HepG2 (cell line): ENCODE results near the gene ANKRD40. TPM values are rescaled to one million over a fixed set of nuclear protein-coding genes. Genes with fewer than 3 reads are reported as not detected.
A peak's percentile ranks its signal among the peaks of the same experiment; 100 is the strongest.

Source experiments
- HNF4G ChIP-seq, 2 experiments: sonication (generic) in 1 of 2; formaldehyde crosslinking in 1 of 2; IDR thresholded peaks; 2 replicates each; pipeline versions ENCODE4 v1.4.0 to v1.6.1; 2011 to 2020; ENCODE audit warnings: borderline replicate concordance in 2 of 2, low read depth in 2 of 2, mild to moderate bottlenecking in 2 of 2, low read length in 1 of 2, missing genetic modification reagents in 1 of 2, moderate library complexity in 1 of 2
- HNRNPL ChIP-seq: fragments of 200-400 bp; formaldehyde crosslinking; IDR thresholded peaks from 2 replicates; pipeline ENCODE4 v1.6.1; 2017; ENCODE audit warnings: mild to moderate bottlenecking, low read depth, low read length
- MXD4 ChIP-seq: IDR thresholded peaks from 2 replicates; pipeline ENCODE4 v1.6.1; 2016; ENCODE audit warnings: mild to moderate bottlenecking, missing biosample characterization, missing genetic modification reagents
- NR2C2 ChIP-seq: sonication (generic); formaldehyde crosslinking; IDR thresholded peaks from 2 replicates; pipeline ENCODE4 v1.4.0; 2020; ENCODE audit warnings: missing genetic modification reagents, mild to moderate bottlenecking, moderate library complexity, borderline replicate concordance
- POLR2AphosphoS5 ChIP-seq: IDR thresholded peaks from 2 replicates; pipeline ENCODE4 v1.6.1; 2012; ENCODE audit warnings: low read depth, low read length
- ZBTB7B ChIP-seq: sonication (generic); formaldehyde crosslinking; IDR thresholded peaks from 2 replicates; pipeline ENCODE4 v1.4.0; 2020; ENCODE audit warnings: missing genetic modification reagents
- ZFYVE20 ChIP-seq: sonication (generic); formaldehyde crosslinking; IDR thresholded peaks from 2 replicates; pipeline ENCODE4 v1.8.0; 2023; ENCODE audit warnings: low read depth, mild to moderate bottlenecking, moderate library complexity, missing genetic modification reagents, borderline replicate concordance
- ZNF614 ChIP-seq: IDR thresholded peaks from 2 replicates; pipeline ENCODE4 v1.6.1; 2018; ENCODE audit warnings: missing biosample characterization, missing genetic modification reagents, inconsistent platforms, borderline replicate concordance
- polyA plus RNA-seq, 8 experiments: library from polyadenylated mRNA; depleted of rRNA in 3 of 8; stranded (reverse) in 7 of 8; unstranded in 1 of 8; fragments of >200 nt; fragmentation: Illumina TruSeq in 4 of 8; extraction: Trizol in 4 of 8; gene quantifications; 2 replicates each; pipeline versions ENCODE4 v1.2.1 to v1.2.3, GENCODE V29; 2011 to 2016; ENCODE audit warnings: low read depth in 4 of 8, missing spikeins in 1 of 8, mixed read lengths in 1 of 8; ENCODE audit not compliant: insufficient read depth in 1 of 8
- total RNA-seq, 5 experiments: library from RNA; depleted of rRNA; stranded (reverse); fragments of >200 nt; fragmentation: Illumina TruSeq; extraction: Trizol; gene quantifications; 2 replicates each; pipeline ENCODE4 v1.2.3, GENCODE V29; 2016; ENCODE audit warnings: low read depth in 1 of 5
- TF ChIP-seq, protein P1 (sequence below): IDR thresholded peaks from 2 replicates; pipeline ENCODE4 v1.6.1; 2016
- TF ChIP-seq, protein P2 (sequence below): sonication (generic); formaldehyde crosslinking; IDR thresholded peaks from 2 replicates; pipeline ENCODE4 v1.8.0; 2022; ENCODE audit warnings: missing genetic modification reagents, mild to moderate bottlenecking, moderate library complexity, borderline replicate concordance
- TF ChIP-seq, protein P3 (sequence below): IDR thresholded peaks from 2 replicates; pipeline ENCODE4 v1.6.1; 2012; ENCODE audit warnings: inconsistent platforms
- TF ChIP-seq, protein P4 (sequence below): IDR thresholded peaks from 2 replicates; pipeline ENCODE4 v1.6.1; 2016; ENCODE audit warnings: mild to moderate bottlenecking
- TF ChIP-seq, protein P5 (sequence below): sonication (generic); formaldehyde crosslinking; conservative IDR thresholded peaks from 2 replicates; pipeline ENCODE4 v1.5.0; 2020; ENCODE audit warnings: missing genetic modification reagents
- TF ChIP-seq, protein P6 (sequence below): sonication (generic); formaldehyde crosslinking; IDR thresholded peaks from 2 replicates; pipeline ENCODE4 v1.4.0; 2020; ENCODE audit warnings: missing genetic modification reagents, borderline replicate concordance

ANKRD40 gene
- total and polyA plus RNA-seq, 2 of the 13 experiments (the other 11 are each of a cell fraction or from before 2014, with no cell fraction given), result 35.0 to 46.4 TPM

DNA sequence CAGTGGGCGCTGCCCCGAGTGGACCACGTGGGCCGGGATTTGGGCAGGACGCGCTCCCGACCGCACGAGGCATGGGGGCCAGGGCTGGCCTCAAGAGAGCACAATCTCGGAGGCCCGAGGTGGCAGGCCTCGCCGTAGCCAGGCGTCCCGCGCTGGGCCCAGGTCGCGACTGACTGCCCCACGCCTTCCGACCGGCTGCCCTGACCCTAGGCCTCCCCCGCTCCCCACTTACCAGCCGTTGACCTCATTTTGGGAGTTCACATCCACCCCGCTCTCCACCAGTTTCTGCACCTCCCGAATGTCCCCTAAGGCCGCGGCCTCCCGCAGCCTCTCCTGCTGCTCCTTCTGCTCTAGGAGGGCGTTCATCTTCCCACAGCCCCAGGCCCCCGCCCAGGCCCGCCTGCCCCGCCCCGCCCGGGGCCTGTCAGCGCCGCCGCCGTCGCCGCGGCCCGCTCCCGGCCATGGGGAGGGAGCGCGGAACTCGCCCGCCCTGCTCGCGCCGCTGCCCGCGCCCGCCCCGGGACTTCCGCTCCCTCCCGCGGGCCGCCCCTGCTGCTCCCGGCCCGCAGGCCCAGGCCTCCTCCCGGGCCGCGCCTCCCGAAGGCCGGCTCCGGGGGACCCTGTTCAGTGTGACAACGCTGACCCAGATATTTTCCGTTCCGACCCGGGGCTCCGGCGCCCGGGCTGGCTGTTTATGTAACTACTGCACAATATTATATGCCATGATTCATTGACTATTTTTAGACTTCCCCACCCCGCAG is at the start of gene ANKRD40 (continued):
- TF ChIP-seq, protein P1, sequence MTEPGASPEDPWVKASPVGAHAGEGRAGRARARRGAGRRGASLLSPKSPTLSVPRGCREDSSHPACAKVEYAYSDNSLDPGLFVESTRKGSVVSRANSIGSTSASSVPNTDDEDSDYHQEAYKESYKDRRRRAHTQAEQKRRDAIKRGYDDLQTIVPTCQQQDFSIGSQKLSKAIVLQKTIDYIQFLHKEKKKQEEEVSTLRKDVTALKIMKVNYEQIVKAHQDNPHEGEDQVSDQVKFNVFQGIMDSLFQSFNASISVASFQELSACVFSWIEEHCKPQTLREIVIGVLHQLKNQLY (CRISPR knock-in tag), result peak; percentile 73; the same call in 1 of the 2 replicates
- TF ChIP-seq, protein P2, sequence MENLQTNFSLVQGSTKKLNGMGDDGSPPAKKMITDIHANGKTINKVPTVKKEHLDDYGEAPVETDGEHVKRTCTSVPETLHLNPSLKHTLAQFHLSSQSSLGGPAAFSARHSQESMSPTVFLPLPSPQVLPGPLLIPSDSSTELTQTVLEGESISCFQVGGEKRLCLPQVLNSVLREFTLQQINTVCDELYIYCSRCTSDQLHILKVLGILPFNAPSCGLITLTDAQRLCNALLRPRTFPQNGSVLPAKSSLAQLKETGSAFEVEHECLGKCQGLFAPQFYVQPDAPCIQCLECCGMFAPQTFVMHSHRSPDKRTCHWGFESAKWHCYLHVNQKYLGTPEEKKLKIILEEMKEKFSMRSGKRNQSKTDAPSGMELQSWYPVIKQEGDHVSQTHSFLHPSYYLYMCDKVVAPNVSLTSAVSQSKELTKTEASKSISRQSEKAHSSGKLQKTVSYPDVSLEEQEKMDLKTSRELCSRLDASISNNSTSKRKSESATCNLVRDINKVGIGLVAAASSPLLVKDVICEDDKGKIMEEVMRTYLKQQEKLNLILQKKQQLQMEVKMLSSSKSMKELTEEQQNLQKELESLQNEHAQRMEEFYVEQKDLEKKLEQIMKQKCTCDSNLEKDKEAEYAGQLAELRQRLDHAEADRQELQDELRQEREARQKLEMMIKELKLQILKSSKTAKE, result 0 out of 2 replicates have a peak, but pooled peaks have one; percentile 26
- TF ChIP-seq, protein P3, sequence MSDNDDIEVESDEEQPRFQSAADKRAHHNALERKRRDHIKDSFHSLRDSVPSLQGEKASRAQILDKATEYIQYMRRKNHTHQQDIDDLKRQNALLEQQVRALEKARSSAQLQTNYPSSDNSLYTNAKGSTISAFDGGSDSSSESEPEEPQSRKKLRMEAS, result peak; percentile 94
- TF ChIP-seq ZNF614 (CRISPR knock-in tag), result peak; percentile 94; the same call in 1 of the 2 replicates
- peak; percentile 88 for TF ChIP-seq ZFYVE20 (CRISPR knock-in tag)
- peak; percentile 70 for TF ChIP-seq NR2C2 (CRISPR knock-in tag)
- TF ChIP-seq POLR2AphosphoS5, result peak; percentile 54
- peak; percentile 82 for TF ChIP-seq ZBTB7B (CRISPR knock-in tag)
- TF ChIP-seq, protein P4, sequence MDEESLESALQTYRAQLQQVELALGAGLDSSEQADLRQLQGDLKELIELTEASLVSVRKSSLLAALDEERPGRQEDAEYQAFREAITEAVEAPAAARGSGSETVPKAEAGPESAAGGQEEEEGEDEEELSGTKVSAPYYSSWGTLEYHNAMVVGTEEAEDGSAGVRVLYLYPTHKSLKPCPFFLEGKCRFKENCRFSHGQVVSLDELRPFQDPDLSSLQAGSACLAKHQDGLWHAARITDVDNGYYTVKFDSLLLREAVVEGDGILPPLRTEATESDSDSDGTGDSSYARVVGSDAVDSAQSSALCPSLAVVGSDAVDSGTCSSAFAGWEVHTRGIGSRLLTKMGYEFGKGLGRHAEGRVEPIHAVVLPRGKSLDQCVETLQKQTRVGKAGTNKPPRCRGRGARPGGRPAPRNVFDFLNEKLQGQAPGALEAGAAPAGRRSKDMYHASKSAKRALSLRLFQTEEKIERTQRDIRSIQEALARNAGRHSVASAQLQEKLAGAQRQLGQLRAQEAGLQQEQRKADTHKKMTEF (CRISPR knock-in tag), result peak; percentile 90
- peak; percentile 44; the same call in 1 of the 2 replicates for TF ChIP-seq MXD4 (CRISPR knock-in tag)
- peak; percentile 55; the same call in 1 of the 2 replicates for TF ChIP-seq HNF4G (IDR thresholded peaks at IDR 0.05; ENCODE audit: borderline replicate concordance, low read depth, low read length)
- no peak for TF ChIP-seq HNF4G (CRISPR knock-in tag; IDR thresholded peaks at IDR 0.05; ENCODE audit: borderline replicate concordance, low read depth)
- peak; percentile 69; the same call in 1 of the 2 replicates for TF ChIP-seq HNRNPL
- TF ChIP-seq, protein P5, sequence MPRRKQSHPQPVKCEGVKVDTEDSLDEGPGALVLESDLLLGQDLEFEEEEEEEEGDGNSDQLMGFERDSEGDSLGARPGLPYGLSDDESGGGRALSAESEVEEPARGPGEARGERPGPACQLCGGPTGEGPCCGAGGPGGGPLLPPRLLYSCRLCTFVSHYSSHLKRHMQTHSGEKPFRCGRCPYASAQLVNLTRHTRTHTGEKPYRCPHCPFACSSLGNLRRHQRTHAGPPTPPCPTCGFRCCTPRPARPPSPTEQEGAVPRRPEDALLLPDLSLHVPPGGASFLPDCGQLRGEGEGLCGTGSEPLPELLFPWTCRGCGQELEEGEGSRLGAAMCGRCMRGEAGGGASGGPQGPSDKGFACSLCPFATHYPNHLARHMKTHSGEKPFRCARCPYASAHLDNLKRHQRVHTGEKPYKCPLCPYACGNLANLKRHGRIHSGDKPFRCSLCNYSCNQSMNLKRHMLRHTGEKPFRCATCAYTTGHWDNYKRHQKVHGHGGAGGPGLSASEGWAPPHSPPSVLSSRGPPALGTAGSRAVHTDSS (CRISPR knock-in tag), result peak; percentile 92; the same call in 1 of the 2 replicates
- TF ChIP-seq, protein P6, sequence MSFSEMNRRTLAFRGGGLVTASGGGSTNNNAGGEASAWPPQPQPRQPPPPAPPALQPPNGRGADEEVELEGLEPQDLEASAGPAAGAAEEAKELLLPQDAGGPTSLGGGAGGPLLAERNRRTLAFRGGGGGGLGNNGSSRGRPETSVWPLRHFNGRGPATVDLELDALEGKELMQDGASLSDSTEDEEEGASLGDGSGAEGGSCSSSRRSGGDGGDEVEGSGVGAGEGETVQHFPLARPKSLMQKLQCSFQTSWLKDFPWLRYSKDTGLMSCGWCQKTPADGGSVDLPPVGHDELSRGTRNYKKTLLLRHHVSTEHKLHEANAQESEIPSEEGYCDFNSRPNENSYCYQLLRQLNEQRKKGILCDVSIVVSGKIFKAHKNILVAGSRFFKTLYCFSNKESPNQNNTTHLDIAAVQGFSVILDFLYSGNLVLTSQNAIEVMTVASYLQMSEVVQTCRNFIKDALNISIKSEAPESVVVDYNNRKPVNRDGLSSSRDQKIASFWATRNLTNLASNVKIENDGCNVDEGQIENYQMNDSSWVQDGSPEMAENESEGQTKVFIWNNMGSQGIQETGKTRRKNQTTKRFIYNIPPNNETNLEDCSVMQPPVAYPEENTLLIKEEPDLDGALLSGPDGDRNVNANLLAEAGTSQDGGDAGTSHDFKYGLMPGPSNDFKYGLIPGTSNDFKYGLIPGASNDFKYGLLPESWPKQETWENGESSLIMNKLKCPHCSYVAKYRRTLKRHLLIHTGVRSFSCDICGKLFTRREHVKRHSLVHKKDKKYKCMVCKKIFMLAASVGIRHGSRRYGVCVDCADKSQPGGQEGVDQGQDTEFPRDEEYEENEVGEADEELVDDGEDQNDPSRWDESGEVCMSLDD, result peak; percentile 40; the same call in 1 of the 2 replicates
